Uterus (tissue), 4 donors: ENCODE measurements around the gene SIX6. TPM values are rescaled to one million over a fixed set of nuclear protein-coding genes. Genes with fewer than 3 reads are reported as not detected.

Experiments
- DNase-seq, 2 donors: peaks; one replicate each; pipeline ENCODE4 v3.0.0-alpha.2; 2019 to 2020
- H3K27ac ChIP-seq, 2 donors: fragments of 200-600 bp; sonication (generic); 1 replicate in 1 of 2; 2 replicates in 1 of 2; pipeline ENCODE4 v1.5.1; 2016 to 2018
- H3K27me3 ChIP-seq, 2 donors: fragments of 200-600 bp; sonication (generic); one replicate each; pipeline ENCODE4 v1.5.1; 2018 to 2019; ENCODE audit warnings: control low read depth in 1 of 2
- H3K36me3 ChIP-seq, 2 donors: fragments of 200-600 bp; sonication (generic); one replicate each; pipeline ENCODE4 v1.5.1; 2019; ENCODE audit warnings: control low read depth in 1 of 2
- H3K4me1 ChIP-seq, 2 donors: fragments of 200-600 bp; sonication (generic); one replicate each; pipeline ENCODE4 v1.5.1; 2018 to 2019; ENCODE audit warnings: control low read depth in 1 of 2
- H3K4me3 ChIP-seq, 2 donors: fragments of 200-600 bp; sonication (generic); 1 replicate in 1 of 2; 2 replicates in 1 of 2; pipeline ENCODE4 v1.5.1; 2018 to 2019; ENCODE audit warnings: mild to moderate bottlenecking in 1 of 2
- H3K9me3 ChIP-seq, 2 donors: fragments of 200-600 bp; sonication (generic); one replicate each; pipeline ENCODE4 v1.5.1; 2019; ENCODE audit warnings: control low read depth in 1 of 2
- POLR2A ChIP-seq, 2 donors: fragments of 450-650 bp; IDR thresholded peaks; one replicate each; pipeline ENCODE4 v1.6.1; 2016; ENCODE audit warnings: antibody characterized with exemption in 2 of 2, mild to moderate bottlenecking in 1 of 2, moderate library complexity in 1 of 2
- intact Hi-C: fragments of 100-400 bp; cut with DNase I; formaldehyde crosslinking; loops from one replicate; pipeline ENCODE4 v1.15.1; 2023; ENCODE audit warnings: low total_unique reads
- total RNA-seq, 4 donors: library from RNA; depleted of rRNA in 3 of 4; stranded (reverse); fragments of >200 nt in 3 of 4; gene quantifications; one replicate each; pipeline versions ENCODE4 v1.1.0 to v1.2.4, GENCODE V29; 2014 to 2023
- TF ChIP-seq, protein P1 (sequence below), 4 experiments: fragments of 200-600 bp in 2 of 4; fragments of 450-650 bp in 2 of 4; sonication (generic) in 2 of 4; IDR thresholded peaks; one replicate each; pipeline ENCODE4 v1.5.1; 2016 to 2019; ENCODE audit warnings: antibody characterized with exemption in 4 of 4, mild to moderate bottlenecking in 2 of 4, moderate library complexity in 1 of 4
- donor health status: DM: yes; HTN: yes; CAD: no.

Gene SIX6
- total RNA-seq, 4 donors from 2014 or later, result not detected

DNA sequence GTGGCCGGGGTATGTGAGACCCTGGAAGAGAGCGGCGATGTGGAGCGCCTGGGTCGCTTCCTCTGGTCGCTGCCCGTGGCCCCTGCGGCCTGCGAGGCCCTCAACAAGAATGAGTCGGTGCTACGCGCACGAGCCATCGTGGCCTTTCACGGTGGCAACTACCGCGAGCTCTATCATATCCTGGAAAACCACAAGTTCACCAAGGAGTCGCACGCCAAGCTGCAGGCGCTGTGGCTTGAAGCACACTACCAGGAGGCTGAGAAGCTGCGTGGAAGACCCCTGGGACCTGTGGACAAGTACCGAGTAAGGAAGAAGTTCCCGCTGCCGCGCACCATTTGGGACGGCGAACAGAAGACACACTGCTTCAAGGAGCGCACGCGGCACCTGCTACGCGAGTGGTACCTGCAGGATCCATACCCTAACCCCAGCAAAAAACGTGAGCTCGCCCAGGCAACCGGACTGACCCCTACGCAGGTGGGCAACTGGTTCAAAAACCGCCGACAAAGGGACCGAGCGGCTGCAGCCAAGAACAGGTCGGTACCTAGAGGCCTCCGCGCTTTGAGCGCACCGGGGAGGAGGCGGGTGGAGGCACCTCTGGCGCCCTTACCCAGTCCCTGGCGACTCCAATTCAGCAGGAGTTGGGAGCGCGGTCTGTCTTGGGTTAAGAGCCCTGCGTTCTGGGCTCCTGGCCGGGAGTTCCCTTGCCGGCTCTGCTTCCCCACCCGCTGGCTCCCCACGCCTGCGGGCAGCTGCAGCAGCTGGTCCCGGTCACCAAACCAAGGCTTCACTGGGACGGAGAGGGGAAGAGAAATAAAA is 700 bp downstream of the SIX6 start:
- Histone ChIP-seq H3K27ac (no peak overlapping the region), H3K4me3 (no peak overlapping the region), H3K9me3 (no peaks in the 10 kb centered on the region), H3K4me1 (peaks cover 0 to 4% of the 10 kb centered on the region in 2 donors), H3K36me3 (no peaks in the 10 kb centered on the region), H3K27me3 (peaks cover 14 to 94% of the 10 kb centered on the region in 2 donors)
- no peak for DNase-seq
- intact Hi-C loops, result no loop called here
- no peak for TF ChIP-seq POLR2A (IDR thresholded peaks at IDR 0.05)
- TF ChIP-seq, protein P1, sequence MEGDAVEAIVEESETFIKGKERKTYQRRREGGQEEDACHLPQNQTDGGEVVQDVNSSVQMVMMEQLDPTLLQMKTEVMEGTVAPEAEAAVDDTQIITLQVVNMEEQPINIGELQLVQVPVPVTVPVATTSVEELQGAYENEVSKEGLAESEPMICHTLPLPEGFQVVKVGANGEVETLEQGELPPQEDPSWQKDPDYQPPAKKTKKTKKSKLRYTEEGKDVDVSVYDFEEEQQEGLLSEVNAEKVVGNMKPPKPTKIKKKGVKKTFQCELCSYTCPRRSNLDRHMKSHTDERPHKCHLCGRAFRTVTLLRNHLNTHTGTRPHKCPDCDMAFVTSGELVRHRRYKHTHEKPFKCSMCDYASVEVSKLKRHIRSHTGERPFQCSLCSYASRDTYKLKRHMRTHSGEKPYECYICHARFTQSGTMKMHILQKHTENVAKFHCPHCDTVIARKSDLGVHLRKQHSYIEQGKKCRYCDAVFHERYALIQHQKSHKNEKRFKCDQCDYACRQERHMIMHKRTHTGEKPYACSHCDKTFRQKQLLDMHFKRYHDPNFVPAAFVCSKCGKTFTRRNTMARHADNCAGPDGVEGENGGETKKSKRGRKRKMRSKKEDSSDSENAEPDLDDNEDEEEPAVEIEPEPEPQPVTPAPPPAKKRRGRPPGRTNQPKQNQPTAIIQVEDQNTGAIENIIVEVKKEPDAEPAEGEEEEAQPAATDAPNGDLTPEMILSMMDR (IDR thresholded peaks at IDR 0.05), result no peak

DNA sequence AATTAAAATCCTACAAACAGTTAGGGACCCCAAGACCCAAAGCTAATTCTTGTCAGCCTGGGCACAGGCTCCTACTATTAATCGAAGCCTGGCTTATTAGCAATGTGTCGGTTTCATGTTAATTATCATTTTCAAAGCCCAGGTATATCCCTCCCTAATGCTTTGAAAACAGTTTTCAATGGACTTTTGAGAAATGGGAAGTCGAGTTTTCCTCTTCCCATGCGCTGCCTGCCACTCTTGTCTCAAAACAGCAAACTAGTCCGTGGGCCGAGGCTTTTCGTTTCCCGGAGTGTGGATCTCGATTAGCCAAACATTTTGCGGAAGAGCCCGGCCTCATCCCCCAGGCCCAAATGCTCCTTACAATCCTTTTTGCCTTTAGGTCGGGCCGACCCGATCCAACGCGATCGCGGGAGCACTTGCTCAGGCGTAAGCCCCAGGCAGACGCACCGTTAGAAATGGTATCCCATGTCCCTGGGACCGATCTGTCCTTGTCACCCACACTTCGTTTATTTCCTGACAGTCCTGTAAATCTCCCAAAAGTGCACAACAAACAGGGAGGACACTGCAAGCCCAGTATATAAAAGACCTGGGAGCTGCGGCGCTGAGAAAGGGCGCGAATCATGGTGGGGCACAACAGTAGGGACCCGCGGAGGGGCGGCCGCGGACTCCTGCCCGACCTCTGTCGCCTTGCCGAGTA is 1.5 kb downstream of the SIX6 start:
- H3K27me3 ChIP-seq, result peaks cover 14 to 88% of the 10 kb centered on the region in 2 donors
- H3K4me1 ChIP-seq, result peaks cover 0 to 4% of the 10 kb centered on the region in 2 donors
- H3K9me3 ChIP-seq, result no peaks in the 10 kb centered on the region
- DNase-seq, result no peak
- H3K4me3 ChIP-seq, result no peak overlapping the region
- intact Hi-C loops, result no loop called here
- no peaks in the 10 kb centered on the region for H3K36me3 ChIP-seq
- H3K27ac ChIP-seq, result no peak overlapping the region
- TF ChIP-seq, protein P1 (IDR thresholded peaks at IDR 0.05), result no peak
- no peak for TF ChIP-seq POLR2A (IDR thresholded peaks at IDR 0.05)

DNA sequence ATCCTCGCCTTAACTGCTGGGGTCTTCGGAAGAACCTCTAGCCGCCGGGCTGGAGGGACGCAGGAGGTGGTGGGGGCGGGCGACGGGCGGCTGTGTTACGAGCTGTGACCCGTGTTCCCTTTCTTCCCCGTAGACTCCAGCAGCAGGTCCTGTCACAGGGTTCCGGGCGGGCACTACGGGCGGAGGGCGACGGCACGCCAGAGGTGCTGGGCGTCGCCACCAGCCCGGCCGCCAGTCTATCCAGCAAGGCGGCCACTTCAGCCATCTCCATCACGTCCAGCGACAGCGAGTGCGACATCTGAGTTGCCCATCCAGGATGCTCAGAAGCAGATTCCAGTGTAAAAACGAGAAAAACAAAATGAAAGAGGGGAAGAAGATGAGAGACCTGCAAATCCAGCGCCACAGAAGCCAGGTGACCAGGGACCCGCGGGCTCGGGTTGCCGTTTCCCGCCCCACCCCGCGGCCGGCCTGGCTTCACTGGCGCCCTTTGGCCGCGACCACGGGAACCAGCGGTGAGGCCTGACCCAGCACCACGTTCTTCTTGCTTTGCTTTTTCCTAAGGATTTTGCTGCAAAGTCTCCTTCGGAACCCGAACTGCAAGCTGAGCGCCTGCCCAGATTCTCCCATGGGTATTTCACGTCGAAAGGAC is 2.1 kb downstream of the SIX6 start:
- intact Hi-C loops, result no loop called here
- Histone ChIP-seq H3K27ac (no peak overlapping the region), H3K4me3 (no peak overlapping the region), H3K9me3 (no peaks in the 10 kb centered on the region), H3K27me3 (peaks cover 14 to 81% of the 10 kb centered on the region in 2 donors), H3K4me1 (peaks cover 0 to 4% of the 10 kb centered on the region in 2 donors), H3K36me3 (no peaks in the 10 kb centered on the region)
- TF ChIP-seq POLR2A (IDR thresholded peaks at IDR 0.05), result no peak
- TF ChIP-seq, protein P1 (IDR thresholded peaks at IDR 0.05), result no peak
- no peak for DNase-seq

DNA sequence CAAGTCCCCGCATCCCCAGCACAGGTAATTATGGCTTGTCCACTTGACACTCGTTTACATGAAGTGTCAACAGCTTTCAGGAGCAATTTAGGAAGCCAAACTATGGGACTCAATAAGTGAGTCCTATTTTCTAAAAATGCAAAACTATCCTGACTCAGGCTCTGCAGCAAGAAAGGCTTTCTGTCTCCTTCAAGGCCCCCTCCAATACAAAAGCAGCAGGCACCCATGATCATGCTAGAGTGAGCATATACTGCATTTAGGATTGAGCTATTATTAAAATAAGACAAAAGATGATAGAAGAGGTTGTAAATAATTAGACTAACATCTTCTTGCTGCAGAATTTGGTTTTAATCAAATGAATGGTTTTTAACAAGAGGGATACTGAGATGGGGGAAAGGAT is 3.2 kb downstream of the SIX6 start:
- TF ChIP-seq, protein P1 (IDR thresholded peaks at IDR 0.05), result no peak
- TF ChIP-seq POLR2A (IDR thresholded peaks at IDR 0.05), result no peak
- no peak for DNase-seq
- no peak overlapping the region for H3K4me3 ChIP-seq

More for the DNA sequence above, 3.2 kb downstream of the SIX6 start:
- Histone ChIP-seq H3K27ac (no peak overlapping the region), H3K9me3 (no peaks in the 10 kb centered on the region), H3K4me1 (peaks cover 0 to 4% of the 10 kb centered on the region in 2 donors), H3K27me3 (peaks cover 14 to 70% of the 10 kb centered on the region in 2 donors), H3K36me3 (no peaks in the 10 kb centered on the region)
- intact Hi-C loops, result no loop called here
